Measurements from ENCODE around the gene HS3ST5. TPM values are rescaled to one million over a fixed set of nuclear protein-coding genes. Genes with fewer than 3 reads are reported as not detected.

HS3ST5 gene
- total and polyA plus RNA-seq, 2 experiments from 2014 or later: 2.8 to 3.5 TPM

DNA sequence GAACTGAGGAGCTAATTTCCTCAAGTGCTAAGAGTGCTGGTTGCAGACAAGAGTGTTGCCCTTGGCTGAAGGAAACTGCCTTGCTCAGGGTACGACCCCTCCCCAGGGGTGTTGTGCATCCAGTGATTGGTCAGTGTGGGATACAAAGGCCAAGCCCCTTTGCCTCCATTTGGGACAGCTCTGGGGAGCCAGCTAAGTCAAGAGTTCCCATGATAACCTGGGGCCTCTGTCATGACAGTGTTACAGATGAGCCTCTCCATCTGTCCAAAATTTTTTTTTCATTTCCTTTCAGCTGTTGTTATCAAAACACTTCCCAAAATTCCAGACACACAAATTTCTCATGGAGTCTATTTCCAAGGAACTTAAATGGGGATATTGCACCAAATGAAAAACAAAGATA is 93.3 kb downstream of the HS3ST5 start (continued):
- no peak for TF ChIP-seq CREB1 (CRISPR knock-in tag; IDR thresholded peaks at IDR 0.05; ENCODE audit: low read depth)
- TF ChIP-seq ZNF114 (CRISPR knock-in tag; IDR thresholded peaks at IDR 0.05): no peak
- no peak for TF ChIP-seq EZH2 (IDR thresholded peaks at IDR 0.05; ENCODE audit: low read depth, unreplicated experiment)

- Histone ChIP-seq H3K4me1 (ENCODE audit: insufficient read depth) (peaks cover 2% of the 10 kb centered on the region; the same call in 1 of the 2 replicates), H3K9me2 (ENCODE audit: insufficient read depth) (0 out of 2 replicates have a peak, but pooled peaks cover 11% of the 10 kb centered on the region), H3K4me2 (no peak overlapping the region), H4K20me1 (replicated peaks; ENCODE audit: insufficient read depth) (no peaks in the 10 kb centered on the region), H2AFZ (no peak overlapping the region), H3K4me3 (no peak overlapping the region), H3K27ac (ENCODE audit: low read depth) (no peak overlapping the region), H3F3A (replicated peaks; ENCODE audit: low read depth) (no peaks in the 10 kb centered on the region), H3K36me3 (ENCODE audit: insufficient read depth) (no peaks in the 10 kb centered on the region), H3K79me2 (replicated peaks; ENCODE audit: insufficient read depth) (no peaks in the 10 kb centered on the region), H3K27me3 (ENCODE audit: insufficient read depth) (no peaks in the 10 kb centered on the region)
- no peak for DNase-seq (ENCODE audit: low spot score)
- H3K4me1 Mint-ChIP-seq: peaks cover 22% of the 10 kb centered on the region
- no peak for TF ChIP-seq EZH2 (IDR thresholded peaks at IDR 0.05; ENCODE audit: low read depth, unreplicated experiment)
- TF ChIP-seq, protein P1, sequence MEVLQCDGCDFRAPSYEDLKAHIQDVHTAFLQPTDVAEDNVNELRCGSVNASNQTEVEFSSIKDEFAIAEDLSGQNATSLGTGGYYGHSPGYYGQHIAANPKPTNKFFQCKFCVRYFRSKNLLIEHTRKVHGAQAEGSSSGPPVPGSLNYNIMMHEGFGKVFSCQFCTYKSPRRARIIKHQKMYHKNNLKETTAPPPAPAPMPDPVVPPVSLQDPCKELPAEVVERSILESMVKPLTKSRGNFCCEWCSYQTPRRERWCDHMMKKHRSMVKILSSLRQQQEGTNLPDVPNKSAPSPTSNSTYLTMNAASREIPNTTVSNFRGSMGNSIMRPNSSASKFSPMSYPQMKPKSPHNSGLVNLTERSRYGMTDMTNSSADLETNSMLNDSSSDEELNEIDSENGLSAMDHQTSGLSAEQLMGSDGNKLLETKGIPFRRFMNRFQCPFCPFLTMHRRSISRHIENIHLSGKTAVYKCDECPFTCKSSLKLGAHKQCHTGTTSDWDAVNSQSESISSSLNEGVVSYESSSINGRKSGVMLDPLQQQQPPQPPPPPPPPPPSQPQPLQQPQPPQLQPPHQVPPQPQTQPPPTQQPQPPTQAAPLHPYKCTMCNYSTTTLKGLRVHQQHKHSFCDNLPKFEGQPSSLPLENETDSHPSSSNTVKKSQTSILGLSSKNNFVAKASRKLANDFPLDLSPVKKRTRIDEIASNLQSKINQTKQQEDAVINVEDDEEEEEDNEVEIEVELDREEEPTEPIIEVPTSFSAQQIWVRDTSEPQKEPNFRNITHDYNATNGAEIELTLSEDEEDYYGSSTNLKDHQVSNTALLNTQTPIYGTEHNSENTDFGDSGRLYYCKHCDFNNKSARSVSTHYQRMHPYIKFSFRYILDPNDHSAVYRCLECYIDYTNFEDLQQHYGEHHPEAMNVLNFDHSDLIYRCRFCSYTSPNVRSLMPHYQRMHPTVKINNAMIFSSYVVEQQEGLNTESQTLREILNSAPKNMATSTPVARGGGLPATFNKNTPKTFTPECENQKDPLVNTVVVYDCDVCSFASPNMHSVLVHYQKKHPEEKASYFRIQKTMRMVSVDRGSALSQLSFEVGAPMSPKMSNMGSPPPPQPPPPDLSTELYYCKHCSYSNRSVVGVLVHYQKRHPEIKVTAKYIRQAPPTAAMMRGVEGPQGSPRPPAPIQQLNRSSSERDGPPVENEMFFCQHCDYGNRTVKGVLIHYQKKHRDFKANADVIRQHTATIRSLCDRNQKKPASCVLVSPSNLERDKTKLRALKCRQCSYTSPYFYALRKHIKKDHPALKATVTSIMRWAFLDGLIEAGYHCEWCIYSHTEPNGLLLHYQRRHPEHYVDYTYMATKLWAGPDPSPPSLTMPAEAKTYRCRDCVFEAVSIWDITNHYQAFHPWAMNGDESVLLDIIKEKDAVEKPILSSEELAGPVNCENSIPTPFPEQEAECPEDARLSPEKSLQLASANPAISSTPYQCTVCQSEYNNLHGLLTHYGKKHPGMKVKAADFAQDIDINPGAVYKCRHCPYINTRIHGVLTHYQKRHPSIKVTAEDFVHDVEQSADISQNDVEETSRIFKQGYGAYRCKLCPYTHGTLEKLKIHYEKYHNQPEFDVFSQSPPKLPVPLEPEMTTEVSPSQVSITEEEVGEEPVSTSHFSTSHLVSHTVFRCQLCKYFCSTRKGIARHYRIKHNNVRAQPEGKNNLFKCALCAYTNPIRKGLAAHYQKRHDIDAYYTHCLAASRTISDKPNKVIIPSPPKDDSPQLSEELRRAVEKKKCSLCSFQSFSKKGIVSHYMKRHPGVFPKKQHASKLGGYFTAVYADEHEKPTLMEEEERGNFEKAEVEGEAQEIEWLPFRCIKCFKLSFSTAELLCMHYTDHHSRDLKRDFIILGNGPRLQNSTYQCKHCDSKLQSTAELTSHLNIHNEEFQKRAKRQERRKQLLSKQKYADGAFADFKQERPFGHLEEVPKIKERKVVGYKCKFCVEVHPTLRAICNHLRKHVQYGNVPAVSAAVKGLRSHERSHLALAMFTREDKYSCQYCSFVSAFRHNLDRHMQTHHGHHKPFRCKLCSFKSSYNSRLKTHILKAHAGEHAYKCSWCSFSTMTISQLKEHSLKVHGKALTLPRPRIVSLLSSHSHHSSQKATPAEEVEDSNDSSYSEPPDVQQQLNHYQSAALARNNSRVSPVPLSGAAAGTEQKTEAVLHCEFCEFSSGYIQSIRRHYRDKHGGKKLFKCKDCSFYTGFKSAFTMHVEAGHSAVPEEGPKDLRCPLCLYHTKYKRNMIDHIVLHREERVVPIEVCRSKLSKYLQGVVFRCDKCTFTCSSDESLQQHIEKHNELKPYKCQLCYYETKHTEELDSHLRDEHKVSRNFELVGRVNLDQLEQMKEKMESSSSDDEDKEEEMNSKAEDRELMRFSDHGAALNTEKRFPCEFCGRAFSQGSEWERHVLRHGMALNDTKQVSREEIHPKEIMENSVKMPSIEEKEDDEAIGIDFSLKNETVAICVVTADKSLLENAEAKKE (CRISPR knock-in tag; IDR thresholded peaks at IDR 0.05): no peak
- no peak for TF ChIP-seq POLR2AphosphoS5 (IDR thresholded peaks at IDR 0.05; ENCODE audit: low read depth)
- no peak for TF ChIP-seq NANOG (IDR thresholded peaks at IDR 0.05; ENCODE audit: borderline replicate concordance)
- no peak for TF ChIP-seq REST (IDR thresholded peaks at IDR 0.05; ENCODE audit: unreplicated experiment)
- no peak for TF ChIP-seq STAT1 (IDR thresholded peaks at IDR 0.05; ENCODE audit: unreplicated experiment)
- ATAC-seq: no peak
- no peak overlapping the region for H3K4me3 Mint-ChIP-seq
- peaks cover under 1% of the 10 kb centered on the region; the same call in 2 of the 3 replicates for H3K36me3 Mint-ChIP-seq (ENCODE audit: low read depth)
- H3K9me3 Mint-ChIP-seq: no peaks in the 10 kb centered on the region
- no peaks in the 10 kb centered on the region for H3K27me3 Mint-ChIP-seq (ENCODE audit: insufficient read depth, low read depth, poor library complexity)
- H3K27ac Mint-ChIP-seq: peak overlapping the region; percentile 31; the same call in 1 of the 2 replicates
These were observed 95.7 kb downstream of the HS3ST5 start for GRCh38 chr6:114247101-114247500.

Data from GM23338 (cell line).